GM19193 (cell line): ENCODE data around the gene EN2.

ENCODE experiments used
- POLR2A ChIP-seq: IDR thresholded peaks from 4 replicates; pipeline ENCODE4 v1.6.1; 2011; ENCODE audit not compliant: insufficient read depth, insufficient read length; ENCODE audit errors: extremely low read depth

The EN2 gene

DNA sequence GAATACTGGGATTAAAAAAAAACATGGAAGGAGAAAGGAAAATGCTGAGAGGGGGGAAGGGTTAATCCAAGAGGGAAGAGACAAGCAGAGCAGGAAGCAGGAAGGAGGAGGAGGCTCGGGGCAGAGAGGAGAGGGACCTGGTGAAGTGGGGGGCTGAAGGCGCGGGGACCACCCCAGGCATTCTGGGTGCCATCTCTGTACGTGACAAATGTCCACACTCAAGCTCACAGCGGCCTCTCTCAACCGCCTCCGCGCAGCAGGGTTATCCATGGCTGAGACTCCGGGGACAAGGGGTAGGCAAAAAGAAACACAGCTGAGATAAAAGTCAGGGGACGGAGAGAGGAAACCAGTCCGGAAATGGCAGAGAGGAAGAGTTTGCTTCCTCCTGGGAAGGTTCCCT lies 33.9 kb downstream of the EN2 start:
- TF ChIP-seq POLR2A: no peak

DNA sequence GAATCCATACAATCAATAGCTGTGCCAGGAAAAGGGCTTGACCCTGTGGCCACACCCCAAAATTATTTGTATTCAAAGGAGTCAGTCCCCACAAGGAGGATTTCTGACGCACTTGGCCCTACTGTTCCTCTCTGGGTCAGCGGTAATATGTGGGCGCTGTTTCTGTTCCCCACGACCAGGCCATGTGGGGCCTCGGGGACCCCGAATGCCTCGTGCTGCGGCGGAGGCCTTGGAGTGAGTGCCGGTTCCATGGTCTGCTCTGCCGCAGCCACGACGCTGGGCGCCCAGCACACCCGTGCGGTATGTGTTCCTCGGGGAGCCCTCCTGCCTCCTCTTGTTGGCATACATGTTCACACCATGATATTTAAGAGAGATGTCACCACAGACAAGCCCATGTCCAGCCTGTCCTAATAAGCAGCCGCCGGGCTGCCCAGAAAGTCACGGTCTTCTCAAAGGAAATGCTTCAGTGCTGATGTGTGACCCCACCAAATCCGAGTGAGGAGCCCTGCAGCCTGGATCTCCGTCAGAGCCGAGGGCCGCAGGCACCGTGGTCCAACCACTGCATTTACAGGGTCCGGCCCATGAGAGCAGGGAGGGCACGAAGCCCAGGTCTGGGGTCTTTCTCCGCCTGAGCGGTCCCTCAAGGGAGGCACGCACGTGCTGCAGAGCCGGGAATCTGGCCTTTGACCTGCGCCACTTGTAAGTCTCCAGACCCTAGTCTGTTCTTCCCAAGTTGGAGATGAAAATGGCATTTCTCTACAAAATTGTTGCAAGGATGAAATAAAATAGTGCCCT lies 36.0 kb downstream of the EN2 start:
- TF ChIP-seq POLR2A: no peak

DNA sequence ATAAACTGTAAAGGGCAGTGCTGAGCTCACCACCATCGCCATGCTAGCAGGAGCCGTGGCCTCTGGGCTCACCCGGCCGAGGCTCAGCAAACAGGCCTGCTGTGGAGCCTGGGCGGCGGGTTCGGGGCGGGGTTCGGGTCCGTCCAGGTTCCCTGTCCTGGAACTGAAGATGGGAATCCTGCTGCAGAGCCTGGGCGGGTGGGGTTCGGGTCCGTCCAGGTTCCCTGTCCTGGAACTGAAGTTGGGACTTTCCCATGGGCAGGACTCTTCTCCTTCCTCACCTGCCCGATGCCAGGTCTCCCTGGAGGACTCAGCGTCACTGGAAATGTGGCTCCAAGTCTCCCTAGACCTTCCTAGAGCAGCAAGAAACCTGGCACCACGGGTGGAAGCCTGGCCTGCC lies 36.6 kb downstream of the EN2 start:
- no peak for TF ChIP-seq POLR2A

DNA sequence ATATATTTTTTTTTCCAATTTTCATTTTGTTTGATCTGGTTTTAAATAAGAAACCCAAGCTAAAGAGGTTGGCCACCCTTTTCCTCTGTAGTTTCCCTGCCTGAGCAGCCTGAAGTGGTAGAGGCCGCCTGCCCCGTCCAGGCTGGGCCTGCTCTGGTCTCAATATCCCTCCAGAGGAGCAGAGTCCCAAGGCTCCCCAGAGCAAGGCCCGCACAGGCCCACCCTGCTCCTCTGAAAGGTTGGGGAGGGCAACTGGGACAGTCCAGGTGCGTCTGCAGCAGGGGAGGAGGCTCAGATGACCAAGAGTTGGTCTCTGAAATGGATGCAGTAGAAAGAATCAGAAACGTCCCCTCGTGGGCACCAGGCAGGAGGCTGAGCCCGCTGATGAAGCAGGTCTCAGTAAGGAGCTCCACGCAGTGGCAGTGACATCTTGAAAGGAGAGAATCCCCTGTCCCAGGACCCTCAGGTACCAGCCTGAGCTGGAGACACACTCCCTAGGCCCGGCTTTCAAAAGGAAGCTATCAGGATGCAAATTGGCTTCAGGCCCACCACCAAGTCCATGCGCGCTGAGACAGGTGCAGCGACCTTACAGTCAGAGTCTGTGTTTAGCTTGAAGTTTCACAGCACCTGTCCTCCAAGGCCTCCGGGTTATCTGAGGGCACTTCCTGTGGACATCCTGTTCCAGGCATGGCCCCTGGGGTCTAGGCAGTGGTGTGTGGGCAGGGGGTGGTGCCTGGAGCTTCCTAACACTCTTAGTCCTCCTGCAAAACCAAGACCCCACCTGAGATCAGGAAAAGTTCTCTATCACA lies 37.7 kb downstream of the EN2 start:
- TF ChIP-seq POLR2A: no peak

DNA sequence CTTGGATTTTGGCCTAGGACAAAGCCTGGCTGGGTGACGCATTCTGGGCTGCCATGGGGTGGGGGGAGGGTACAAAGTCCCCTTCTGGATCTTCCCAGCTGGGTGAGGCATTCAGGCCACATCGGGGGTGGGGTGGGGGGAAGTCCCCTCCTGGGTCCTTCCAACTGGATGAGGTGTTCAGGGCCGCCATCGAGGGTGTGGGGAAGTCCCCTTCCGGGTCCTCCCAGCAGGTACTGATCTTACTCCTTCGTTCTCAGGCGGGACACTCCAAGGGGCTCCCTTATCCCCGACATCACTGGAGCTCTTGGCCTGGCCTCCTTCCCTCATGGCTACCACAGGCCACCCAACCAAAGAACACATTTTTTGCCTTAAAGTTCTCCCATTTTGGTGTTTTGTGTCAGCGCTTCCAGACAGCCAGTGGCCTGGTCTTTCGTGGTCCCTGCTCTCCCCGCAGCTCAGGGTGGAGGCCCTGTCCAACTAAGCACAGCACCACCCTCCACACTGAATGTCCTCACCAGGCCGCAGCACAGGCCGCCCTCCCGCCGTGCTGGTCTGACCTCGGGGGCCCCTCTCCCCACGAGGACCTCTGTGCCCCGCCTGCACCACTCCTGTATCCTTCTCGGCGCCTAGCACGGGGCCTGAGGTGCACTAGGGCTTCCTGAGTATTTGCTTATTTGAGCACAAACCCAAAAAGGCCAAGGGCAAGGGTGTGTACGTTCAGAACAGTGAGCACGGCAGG lies 38.5 kb downstream of the EN2 start:
- no peak for TF ChIP-seq POLR2A

DNA sequence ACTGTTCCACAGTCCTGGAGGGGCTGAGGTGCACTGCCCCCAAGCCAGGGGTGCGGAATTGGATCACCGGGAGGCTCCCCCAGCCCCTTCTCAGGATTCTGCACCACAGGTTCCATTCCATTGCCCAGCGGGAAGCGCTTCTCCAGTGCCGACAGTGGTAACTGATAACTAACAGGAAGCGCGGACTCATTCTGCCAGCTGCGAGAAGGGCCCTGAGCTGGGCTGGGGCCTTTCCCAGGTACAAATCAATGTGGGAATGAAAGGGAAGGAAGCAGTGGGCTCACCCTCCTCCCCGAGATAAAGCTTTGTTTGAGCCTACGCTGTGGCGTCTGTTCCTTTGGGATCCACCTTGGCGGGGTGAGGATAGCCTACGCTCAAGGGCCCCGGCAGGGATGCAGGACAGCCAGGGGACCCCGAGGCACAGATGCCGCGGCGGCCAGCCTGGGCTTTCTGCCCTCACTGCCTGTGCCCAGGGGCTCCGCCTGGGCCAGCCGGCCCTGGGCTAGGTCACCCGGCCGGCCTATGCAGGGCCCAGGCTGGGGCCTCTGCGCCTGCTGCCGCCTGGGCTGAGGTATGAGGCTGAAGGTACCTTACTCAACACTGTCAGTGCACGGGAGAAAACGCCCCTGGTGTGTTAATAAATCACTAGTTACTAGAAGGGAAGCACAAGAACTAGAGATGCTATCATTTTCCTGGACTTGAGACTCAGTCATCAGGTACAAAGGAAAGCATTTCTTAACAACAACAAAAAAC lies 39.4 kb downstream of the EN2 start:
- TF ChIP-seq POLR2A: no peak

DNA sequence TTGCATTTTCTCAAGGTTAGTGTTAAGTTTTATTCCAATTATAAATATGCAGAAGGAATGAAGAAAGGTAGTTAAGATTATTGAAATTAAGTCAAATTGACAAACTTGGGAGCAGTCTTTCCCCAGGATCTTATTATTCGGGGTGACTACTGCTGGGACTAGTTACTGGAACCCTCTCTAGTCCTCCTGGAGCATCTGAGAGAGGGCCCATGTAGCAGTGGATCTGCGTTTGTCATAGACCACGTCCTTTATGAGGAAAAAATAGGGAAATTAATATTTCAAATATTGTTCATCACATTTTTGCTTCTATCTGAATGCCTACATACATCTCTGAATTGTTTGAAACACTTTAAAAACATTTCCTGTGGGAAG lies 47.5 kb downstream of the EN2 start:
- no peak for TF ChIP-seq POLR2A

DNA sequence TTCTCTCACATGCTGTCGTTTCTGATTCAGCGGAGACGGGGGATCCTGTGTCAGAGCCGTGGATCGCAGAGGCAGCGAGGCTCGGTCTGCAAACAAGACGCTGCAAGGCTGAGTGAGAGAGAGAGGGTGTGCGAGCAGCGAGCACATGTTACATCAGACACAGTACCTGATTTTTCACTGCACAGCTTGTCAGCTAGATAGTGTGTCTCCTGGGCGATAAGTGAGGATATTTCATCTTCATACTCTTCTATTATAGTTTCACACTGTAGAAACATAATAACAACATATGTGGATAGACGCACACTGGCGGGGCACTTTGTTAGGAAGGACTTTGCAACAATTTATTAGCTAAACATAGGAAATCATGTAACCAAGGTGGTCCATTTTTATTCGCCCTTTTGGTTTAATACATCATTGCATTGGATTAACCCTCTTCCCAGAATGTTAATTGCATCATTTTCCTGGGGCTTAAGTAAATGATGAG lies 49.0 kb downstream of the EN2 start:
- TF ChIP-seq POLR2A: no peak

DNA sequence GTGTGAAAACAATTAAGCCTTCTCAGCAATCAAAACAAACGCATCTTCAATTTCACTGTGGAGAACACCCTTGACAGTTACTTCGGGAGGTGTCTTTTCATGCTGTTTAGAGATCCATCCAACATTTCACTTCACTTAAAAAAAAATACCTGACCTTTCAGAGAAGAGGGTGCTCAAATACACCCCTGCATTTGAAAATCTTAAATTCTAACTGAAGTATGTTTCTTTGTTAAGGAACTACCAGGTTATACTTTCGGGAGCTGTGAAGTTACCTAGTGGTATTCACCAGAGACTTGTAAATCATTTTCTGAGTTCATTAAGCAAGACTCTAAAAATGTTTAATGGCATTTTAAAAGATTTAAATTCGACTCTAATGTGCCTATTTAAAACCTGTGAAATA lies 49.6 kb downstream of the EN2 start:
- no peak for TF ChIP-seq POLR2A

DNA sequence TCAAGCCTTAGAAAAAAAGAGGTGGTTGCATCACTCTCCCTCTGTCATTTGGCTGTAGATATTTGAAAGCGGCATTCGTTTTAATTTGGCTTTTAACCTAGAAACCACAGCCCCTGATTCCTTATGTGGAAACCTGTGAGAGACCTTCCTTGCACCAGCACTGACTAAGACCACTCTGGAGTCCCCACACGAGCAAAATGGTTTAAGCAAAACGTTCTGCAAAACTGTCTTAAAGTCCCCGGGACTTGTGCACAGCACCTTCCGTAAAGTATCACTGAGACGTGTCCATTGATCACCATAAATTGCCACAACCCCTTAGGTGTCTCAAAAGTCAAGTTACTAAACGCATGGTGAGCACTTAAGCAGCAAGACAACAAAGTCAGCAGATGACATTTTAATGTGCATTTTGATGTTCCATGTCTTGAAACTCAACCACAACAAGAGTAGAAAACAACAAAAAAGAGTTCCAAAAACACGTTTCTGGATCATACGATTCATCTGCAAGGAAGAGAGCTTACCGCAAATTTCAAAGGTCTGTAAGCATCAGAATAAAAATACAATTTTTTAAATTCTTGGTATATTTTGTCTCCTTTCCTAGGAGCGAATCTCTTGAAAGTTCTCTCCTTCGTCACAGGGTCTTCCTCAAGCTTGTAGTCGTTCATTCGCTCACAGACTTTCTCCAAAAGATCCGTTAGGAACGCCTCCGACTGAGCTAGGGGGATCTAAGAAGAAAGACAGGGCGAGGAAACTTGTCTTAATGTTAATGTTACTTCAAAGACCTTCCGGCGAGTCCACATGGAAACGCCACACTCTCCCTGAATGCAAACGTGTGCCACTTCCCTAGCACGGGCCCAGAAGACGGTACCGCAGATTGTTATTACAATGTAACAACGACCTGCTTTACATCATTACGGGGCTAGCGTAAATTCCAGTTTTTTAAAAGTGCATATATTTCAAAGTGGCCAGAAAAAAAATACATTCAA lies 50.7 kb downstream of the EN2 start:
- TF ChIP-seq POLR2A: no peak

DNA sequence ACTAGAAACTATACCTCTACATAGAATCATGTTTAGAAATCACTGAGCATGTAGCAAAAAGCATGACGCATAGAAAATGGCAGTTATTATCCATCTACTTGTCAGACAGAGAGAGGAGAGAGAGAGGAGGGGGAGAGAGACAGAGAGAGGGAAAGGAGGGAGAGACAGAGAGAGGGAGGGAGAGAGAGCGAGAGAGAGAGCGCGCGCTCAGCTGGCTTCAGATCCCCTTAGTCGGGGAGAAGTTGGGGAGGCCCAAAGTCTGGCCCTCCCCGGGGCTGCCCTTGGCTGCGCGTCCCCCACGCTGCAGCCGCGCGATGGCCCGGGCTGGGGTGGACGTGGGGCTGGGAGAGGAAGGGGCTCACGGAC lies 51.4 kb downstream of the EN2 start:
- TF ChIP-seq POLR2A: no peak

DNA sequence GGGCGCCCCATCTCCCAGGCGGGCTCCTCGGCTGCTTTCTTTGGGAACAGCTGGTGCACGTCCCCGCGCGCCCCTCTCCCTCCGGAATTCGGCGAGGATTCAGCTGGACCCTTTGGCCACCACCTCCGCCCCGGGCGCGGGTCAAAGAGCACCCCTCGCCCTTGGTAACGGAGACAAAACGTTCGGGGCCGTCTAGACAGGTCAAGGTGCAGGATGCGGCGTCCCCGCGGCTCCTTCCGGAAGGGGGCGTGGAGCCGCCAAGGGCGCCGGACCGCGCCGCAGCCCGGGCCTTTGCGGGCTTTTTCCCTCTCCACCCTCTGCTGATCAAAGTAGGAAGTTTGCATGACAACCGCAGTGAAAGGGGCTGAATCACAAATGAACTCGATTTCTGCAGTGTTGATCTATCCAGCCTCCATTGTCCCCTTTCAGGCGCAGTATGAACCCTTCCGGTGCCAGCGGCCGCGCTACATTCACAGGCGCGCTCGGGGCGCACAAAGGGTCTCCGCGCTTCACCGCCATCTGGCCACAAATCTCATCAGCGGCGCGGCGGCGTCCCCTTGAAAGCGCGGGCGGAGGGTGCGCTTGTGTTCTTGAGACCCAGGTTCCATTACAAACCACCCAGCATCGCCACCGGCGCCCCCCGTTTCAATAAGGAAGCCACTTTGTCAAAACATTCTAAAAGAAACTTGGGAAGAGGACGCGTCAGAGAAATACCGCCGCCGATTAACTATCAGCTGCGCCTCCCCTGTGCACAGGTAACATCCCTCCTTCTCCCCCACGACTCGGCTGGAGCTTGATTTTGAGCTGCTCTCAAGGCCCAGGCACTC lies 52.0 kb downstream of the EN2 start:
- no peak for TF ChIP-seq POLR2A
